Karpas-422 (cell line): Measurements from ENCODE around the gene ANKUB1. TPM values are rescaled to one million over a fixed set of nuclear protein-coding genes. Genes with fewer than 3 reads are reported as not detected.

Source experiments
- small RNA-seq: library from RNA; depleted of rRNA; stranded (forward); fragments of <200 nt; gene quantifications from one replicate; pipeline ENCODE3, GENCODE V24; 2014
- total RNA-seq: library from RNA; depleted of rRNA; stranded (reverse); fragments of >200 nt; shearing (Covaris generic); gene quantifications from 2 replicates; pipeline ENCODE4 v1.2.3, GENCODE V29; 2014; ENCODE audit warnings: low replicate concordance; rRNA removed

ANKUB1 gene
- total RNA-seq, 1 experiment from 2014 or later: not detected

Small RNA genes within 50 kb of the gene (small RNA-seq; reads per million reads assigned to genes)
- gene RNU6-507P: not detected

Other genes starting within 250 kb of the ANKUB1 start
- gene WWTR1, start 134.5 kb downstream of the ANKUB1 start, total RNA-seq: 0.11 TPM in 1 of 2 replicates, not detected in the other
- 18.8 and 33.8 TPM in 2 replicates for gene COMMD2, start 40.1 kb downstream of the ANKUB1 start, total RNA-seq
- gene RNF13, start 20.7 kb upstream of the ANKUB1 start, total RNA-seq: 58.4 and 161 TPM in 2 replicates
- gene PFN2, start 178.3 kb upstream of the ANKUB1 start, total RNA-seq: 90.2 and 137 TPM in 2 replicates